GM18861 (cell line): ENCODE measurements around the gene NET1.

Experiments used
- ATAC-seq: cut with Tn5 transposase; IDR thresholded peaks from one replicate; pipeline ENCODE4 v1.9.1; 2021; ENCODE audit not compliant: unreplicated experiment

Gene NET1

GRCh38 chr10:5441106-5441505 lies 28.7 kb downstream of the NET1 start:
- ATAC-seq: no peak

GRCh38 chr10:5442065-5442989 lies 30.0 kb downstream of the NET1 start:
- no peak for ATAC-seq

GRCh38 chr10:5442990-5443370 lies 30.6 kb downstream of the NET1 start:
- peak; percentile 16 for ATAC-seq

GRCh38 chr10:5443429-5443828 lies 31.1 kb downstream of the NET1 start:
- peak; percentile 75 for ATAC-seq

DNA sequence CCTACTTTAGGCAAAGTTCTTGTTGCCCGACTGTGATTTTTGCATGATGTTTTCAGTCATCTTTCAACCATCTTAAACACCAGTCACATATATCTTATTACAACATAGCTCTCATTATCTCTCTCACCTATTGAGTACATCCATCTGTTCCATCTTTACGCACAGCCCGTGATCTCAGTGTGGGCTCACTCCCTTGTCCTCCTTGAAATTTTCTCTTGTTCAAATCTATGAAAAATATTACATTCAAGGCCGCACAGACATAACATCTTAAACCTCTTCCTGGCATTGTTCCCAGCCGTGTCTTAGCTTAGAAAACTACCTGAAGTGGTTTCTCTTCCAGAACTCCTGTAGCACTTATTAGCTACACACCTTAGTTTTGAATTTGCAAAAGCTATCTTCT lies 32.6 kb downstream of the NET1 start:
- ATAC-seq: no peak

DNA sequence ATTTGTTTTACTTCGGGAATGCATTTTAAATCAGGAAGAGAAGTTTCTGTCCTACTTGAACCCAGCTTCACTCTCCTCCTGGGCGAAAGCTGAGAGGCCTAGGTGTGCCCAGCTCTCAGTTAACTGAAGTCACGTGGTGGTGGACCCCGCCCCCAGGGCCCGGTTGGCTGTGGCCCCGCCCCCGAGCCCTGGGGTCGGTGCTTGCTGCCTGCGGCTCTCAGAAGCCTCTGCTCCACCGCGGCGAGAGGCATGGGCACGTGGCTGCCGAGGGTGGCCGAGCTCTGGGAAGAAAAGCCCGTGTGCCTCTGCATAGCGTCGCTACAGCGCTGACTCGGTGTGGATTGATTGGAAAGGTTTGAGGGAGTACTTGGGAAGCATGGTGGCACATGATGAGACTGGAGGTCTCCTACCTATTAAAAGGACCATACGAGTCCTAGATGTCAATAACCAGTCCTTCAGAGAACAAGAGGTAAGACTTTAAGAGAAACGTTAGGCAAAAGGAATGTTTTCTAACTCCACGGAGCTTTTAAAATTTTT lies 34.1 kb downstream of the NET1 start:
- ATAC-seq: peak; percentile 36

- ATAC-seq: no peak
Observed at GRCh38 chr10:5447056-5447455, 34.7 kb downstream of the NET1 start.

GRCh38 chr10:5447611-5448071 lies 35.3 kb downstream of the NET1 start:
- ATAC-seq: peak; percentile 35

DNA sequence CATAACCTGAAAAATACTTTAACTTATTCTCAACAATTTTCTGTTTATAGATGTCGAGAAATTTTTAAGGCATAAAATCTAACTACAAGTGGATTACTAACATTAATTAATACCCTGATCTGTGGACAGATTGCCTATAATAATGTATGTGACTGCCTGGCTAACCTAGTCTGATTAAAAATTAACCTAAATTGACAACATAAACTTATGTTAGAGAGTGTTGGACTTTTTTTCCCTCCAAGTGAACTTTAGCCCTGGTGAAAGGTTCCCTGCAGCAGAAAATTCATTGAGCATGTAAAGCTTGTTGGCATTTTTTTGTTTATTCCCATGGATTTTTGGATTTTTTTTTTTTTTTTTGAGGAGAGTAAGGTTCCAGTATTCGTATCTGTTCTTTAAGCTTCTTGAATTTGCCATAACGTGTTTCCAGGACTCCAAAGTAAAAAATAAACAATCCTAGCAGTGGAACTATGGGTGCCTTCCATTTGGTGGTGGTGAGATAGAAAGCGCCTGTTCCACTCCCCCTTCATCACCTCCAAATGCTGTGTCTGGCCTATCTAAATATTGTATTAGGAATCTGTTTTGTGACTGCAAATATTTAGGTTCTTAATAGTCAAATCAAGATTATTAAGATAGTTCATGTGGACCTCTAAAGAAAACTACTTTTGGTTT lies 36.1 kb downstream of the NET1 start:
- ATAC-seq: no peak

- ATAC-seq: no peak
Observed at GRCh38 chr10:5449227-5449626, 36.9 kb downstream of the NET1 start.

DNA sequence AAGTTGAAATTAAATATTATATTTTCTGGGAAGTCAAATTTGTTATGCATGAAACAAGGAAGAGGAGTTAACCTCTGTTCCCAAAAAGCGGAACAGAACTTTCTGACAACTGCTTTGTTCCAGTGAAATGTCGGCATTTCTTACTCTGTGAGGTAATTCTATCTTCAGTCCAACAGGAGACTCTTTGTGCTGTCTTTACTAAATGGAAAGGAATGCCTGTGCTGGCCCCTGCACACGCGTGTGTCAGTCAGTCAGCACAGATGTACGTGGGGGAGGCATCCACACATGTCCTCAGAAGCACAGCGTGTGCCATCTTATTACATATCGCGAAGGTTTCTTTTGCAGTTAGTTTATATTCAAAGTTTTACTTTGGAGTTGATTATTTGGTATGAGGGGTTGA lies 37.5 kb downstream of the NET1 start:
- ATAC-seq: no peak

- no peak for ATAC-seq
Observed at GRCh38 chr10:5450605-5451384, 38.4 kb downstream of the NET1 start.

GRCh38 chr10:5453749-5454489 lies 41.6 kb downstream of the NET1 start:
- ATAC-seq: no peak

- no peak for ATAC-seq
Observed at GRCh38 chr10:5456563-5456962, 44.2 kb downstream of the NET1 start.

DNA sequence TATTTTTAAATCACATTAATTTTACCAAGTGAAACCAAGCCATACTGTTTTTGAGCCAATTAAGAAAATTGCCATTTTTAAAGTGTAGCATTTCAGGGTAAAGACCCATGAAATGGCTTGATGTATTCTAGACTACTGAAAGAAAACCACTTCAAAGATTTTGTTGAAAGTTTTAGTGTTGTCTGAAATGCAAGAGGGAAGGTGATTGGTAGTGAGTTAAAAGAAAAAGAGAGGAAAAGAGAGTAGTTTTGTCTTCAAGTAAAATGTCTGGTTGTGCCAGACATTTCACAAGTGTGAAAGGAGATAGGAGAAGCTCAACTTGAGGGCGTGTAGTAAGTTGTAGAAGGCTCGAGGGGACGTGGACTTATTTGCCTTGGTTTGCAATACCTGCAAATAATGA lies 45.4 kb downstream of the NET1 start:
- no peak for ATAC-seq

DNA sequence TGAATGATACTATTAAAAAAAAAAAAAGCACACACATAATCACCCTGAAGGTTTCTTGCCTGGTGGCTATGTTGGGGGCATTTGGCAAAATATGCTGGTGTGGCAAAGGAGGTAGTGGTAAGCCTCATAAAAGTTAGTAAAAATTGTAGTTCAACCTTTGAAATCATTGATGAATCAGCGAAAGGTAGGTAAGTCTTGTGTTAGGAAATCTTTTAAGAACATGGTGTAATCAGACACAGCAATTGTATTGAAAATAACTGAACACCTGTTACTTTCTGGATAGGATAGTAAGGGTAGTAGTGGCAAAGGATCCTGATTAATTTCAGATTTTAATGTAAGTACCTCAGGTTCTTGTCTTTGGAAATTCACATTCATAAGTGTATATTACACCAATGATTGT lies 46.1 kb downstream of the NET1 start:
- no peak for ATAC-seq

- ATAC-seq: no peak
Observed at GRCh38 chr10:5458949-5459747, 46.8 kb downstream of the NET1 start.

- ATAC-seq: no peak
Observed at GRCh38 chr10:5460468-5461202, 48.3 kb downstream of the NET1 start.

- ATAC-seq: no peak
Observed at GRCh38 chr10:5461203-5461588, 48.8 kb downstream of the NET1 start.
